Common myeloid progenitor, CD34-positive (primary cell): ENCODE measurements around the gene MZT2B.
"Not testable (repeated sequence)": the region's sequence is repeated elsewhere in the genome, so short reads cannot be mapped to it uniquely, and the experiment has no call there.

Experiments
- CTCF ChIA-PET: fragments of 350-600 bp; sonication (Branson Sonifier 250); formaldehyde crosslinking; loops from one replicate; lab custom pipeline; 2021; ENCODE audit warnings: antibody characterized with exemption; lab: Charles Lee
- POLR2A ChIA-PET: fragments of 350-600 bp; sonication (Branson Sonifier 250); formaldehyde crosslinking; loops from one replicate; lab custom pipeline; 2021; ENCODE audit warnings: antibody characterized with exemption; lab: Charles Lee
- DNase-seq, 3 donors: peaks; one replicate each; pipeline versions ENCODE4 v3.0.0 to v3.0.0-alpha.2; 2013
- H3K27ac ChIP-seq, 2 experiments: 1 replicate in 1 of 2; 2 replicates in 1 of 2; pipeline ENCODE4 v1.7.0; 2013; ENCODE audit warnings: inconsistent platforms in 2 of 2, low read length in 2 of 2, mild to moderate bottlenecking in 2 of 2, low read depth in 1 of 2, moderate library complexity in 1 of 2; ENCODE audit not compliant: severe bottlenecking in 2 of 2, insufficient read depth in 1 of 2, poor library complexity in 1 of 2
- H3K27me3 ChIP-seq, 5 experiments: replicated peaks in 2 of 5; 1 replicate in 3 of 5; 2 replicates in 2 of 5; pipeline versions ENCODE4 v1.6.1 to v1.7.0; 2013; ENCODE audit warnings: low read length in 4 of 5, mild to moderate bottlenecking in 2 of 5, moderate library complexity in 2 of 5, inconsistent platforms in 1 of 5; ENCODE audit not compliant: insufficient read depth in 5 of 5, control insufficient read depth in 4 of 5
- H3K36me3 ChIP-seq, 4 experiments: 1 replicate in 2 of 4; 2 replicates in 2 of 4; pipeline versions ENCODE4 v1.6.1 to v1.7.0; 2013; ENCODE audit warnings: low read length in 3 of 4, control low read depth in 1 of 4, mild to moderate bottlenecking in 1 of 4; ENCODE audit not compliant: control insufficient read depth in 4 of 4, insufficient read depth in 4 of 4
- H3K4me1 ChIP-seq, 4 experiments: 1 replicate in 3 of 4; 2 replicates in 1 of 4; pipeline versions ENCODE4 v1.6.1 to v1.7.1; 2013; ENCODE audit warnings: low read length in 3 of 4, mild to moderate bottlenecking in 3 of 4, control low read depth in 1 of 4, inconsistent platforms in 1 of 4, moderate library complexity in 1 of 4; ENCODE audit not compliant: control insufficient read depth in 4 of 4, insufficient read depth in 4 of 4; ENCODE audit errors: control extremely low read depth in 1 of 4
- H3K4me3 ChIP-seq, 7 experiments: 1 replicate in 4 of 7; 2 replicates in 3 of 7; pipeline versions ENCODE4 v1.5.1 to v1.7.0; 2013; ENCODE audit warnings: mild to moderate bottlenecking in 7 of 7, low read length in 6 of 7, moderate library complexity in 6 of 7, inconsistent platforms in 2 of 7, low read depth in 2 of 7, control low read depth in 1 of 7; ENCODE audit not compliant: insufficient read depth in 4 of 7, control insufficient read depth in 1 of 7; ENCODE audit errors: extremely low read depth in 1 of 7
- H3K9me3 ChIP-seq, 5 experiments: 1 replicate in 4 of 5; 2 replicates in 1 of 5; pipeline versions ENCODE4 v1.6.1 to v1.7.1; 2013; ENCODE audit warnings: low read length in 4 of 5, mild to moderate bottlenecking in 2 of 5, inconsistent platforms in 1 of 5, low read depth in 1 of 5, moderate library complexity in 1 of 5; ENCODE audit not compliant: control insufficient read depth in 4 of 5, insufficient read depth in 2 of 5; ENCODE audit errors: control extremely low read depth in 1 of 5
- WGBS: methylation state at CpG from one replicate; pipeline ENCODE4 v1.1.5; 2013; ENCODE audit not compliant: insufficient coverage; 5-methylcytosine and 5-hydroxymethylcytosine counted together

MZT2B gene

DNA sequence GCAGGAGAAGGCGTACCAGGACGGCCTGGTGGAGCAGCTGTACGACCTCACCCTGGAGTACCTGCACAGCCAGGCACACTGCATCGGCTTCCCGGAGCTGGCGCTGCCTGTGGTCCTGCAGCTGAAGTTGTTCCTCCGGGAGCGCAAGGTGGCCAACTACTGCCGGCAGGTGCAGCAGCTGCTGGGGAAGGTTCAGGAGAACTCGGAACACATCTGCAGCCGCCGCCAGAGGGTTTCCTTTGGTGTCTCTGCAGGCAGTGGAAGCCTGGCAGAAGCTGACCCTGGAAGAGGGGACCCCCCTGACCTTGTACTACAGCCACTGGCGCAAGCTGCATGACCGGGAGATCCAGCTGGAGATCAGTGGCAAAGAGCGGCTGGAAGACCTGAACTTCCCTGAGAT is 48.8 kb downstream of the MZT2B start:
- H3K4me3 ChIP-seq, H3K36me3 ChIP-seq, DNase-seq, POLR2A ChIA-PET, H3K27ac ChIP-seq, H3K27me3 ChIP-seq, H3K4me1 ChIP-seq, CTCF ChIA-PET: not testable (repeated sequence)
- WGBS, result 96% methylated on average over 10 of the region's 15 CpGs
- peaks cover 0 to 11% (median 0%) of the 10 kb centered on the region in 5 experiments for H3K9me3 ChIP-seq

- Histone ChIP-seq H3K27ac (no peak overlapping the region), H3K4me3 (no peak overlapping the region), H3K9me3 (peaks cover 0 to 11% (median 0%) of the 10 kb centered on the region in 5 experiments), H3K36me3 (no peaks in the 10 kb centered on the region), H3K4me1 (no peaks in the 10 kb centered on the region), H3K27me3 (peaks cover 0 to 9% (median 2%) of the 10 kb centered on the region in 5 experiments)
- no peak for DNase-seq
- ChIA-PET POLR2A (no interaction called here), CTCF (no interaction called here)
- 99% methylated on average over 7 of the region's 12 CpGs for WGBS
These were observed 49.6 kb downstream of the MZT2B start for GRCh38 chr2:130231656-130232055.

DNA sequence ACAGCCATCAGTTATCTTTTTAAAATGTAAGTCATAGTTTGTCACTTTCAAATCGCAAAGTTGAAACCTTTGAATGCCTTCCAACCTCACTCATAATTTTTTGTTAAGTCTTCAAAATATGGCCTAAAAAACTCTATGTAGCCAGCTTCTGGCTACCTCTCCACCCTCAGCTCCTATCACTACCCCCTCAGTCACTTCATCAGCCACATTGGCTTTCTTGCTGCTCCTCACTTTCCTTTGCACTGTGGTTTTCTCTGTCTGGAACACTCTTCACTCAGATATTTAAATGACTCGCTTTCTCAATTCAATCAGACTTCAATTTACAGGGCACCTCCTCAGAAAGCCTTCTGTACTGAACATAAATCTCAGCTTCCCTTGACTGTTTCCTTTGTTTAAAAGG is 51.0 kb downstream of the MZT2B start:
- H3K36me3 ChIP-seq, H3K4me3 ChIP-seq, CTCF ChIA-PET, H3K27ac ChIP-seq, DNase-seq, POLR2A ChIA-PET, H3K4me1 ChIP-seq, H3K27me3 ChIP-seq: not testable (repeated sequence)
- WGBS, result 91% methylated on average over 1 of the region's 2 CpGs
- peaks cover 0 to 11% (median 0%) of the 10 kb centered on the region in 5 experiments for H3K9me3 ChIP-seq

DNA sequence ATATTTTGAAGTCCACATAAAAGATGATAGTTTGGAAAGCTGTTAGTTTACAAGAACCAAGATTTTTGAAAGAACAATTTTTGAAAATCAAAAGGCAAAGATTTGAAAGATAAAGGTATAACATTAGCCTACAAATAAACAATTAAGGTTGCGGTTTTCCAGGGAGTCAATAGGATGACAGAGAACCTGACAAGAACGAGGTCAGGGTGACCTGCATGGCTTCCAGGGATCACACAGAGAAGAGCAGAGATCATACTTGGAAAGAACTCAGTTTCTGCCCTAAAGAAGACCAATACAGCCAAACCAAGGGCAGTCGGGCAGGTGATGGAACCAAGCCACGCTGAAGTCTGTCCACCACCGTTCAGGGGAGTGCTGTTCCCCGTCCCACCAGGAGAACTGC is 57.5 kb downstream of the MZT2B start:
- H3K27me3 ChIP-seq, result peaks cover 0 to 12% (median 2%) of the 10 kb centered on the region in 5 experiments
- DNase-seq, H3K27ac ChIP-seq, H3K36me3 ChIP-seq, POLR2A ChIA-PET, CTCF ChIA-PET, H3K4me3 ChIP-seq, H3K9me3 ChIP-seq, H3K4me1 ChIP-seq: not testable (repeated sequence)
- 87% methylated on average over 6 of the region's 6 CpGs for WGBS
